Endothelial cell (in vitro differentiated cells): ENCODE measurements around the gene VAMP1. TPM values are rescaled to one million over a fixed set of nuclear protein-coding genes. Genes with fewer than 3 reads are reported as not detected.
A peak's percentile ranks its signal among the peaks of the same experiment; 100 is the strongest.
"Not testable (repeated sequence)": the region's sequence is repeated elsewhere in the genome, so short reads cannot be mapped to it uniquely, and the experiment has no call there.

Source experiments
- DNase-seq: peaks from one replicate; pipeline ENCODE4 v3.0.0; 2021; ENCODE audit warnings: low spot score
- H3K27ac Mint-ChIP-seq: one replicate; pipeline ENCODE4 v1.8.0; 2021; ENCODE audit warnings: mixed read lengths, inconsistent platforms; ENCODE audit not compliant: unreplicated experiment
- H3K27me3 Mint-ChIP-seq: one replicate; pipeline ENCODE4 v1.8.0; 2021; ENCODE audit warnings: mild to moderate bottlenecking, moderate library complexity, mixed read lengths, inconsistent platforms; ENCODE audit not compliant: unreplicated experiment
- H3K36me3 Mint-ChIP-seq: one replicate; pipeline ENCODE4 v1.8.0; 2021; ENCODE audit warnings: mild to moderate bottlenecking, low read depth, mixed read lengths, inconsistent platforms; ENCODE audit not compliant: unreplicated experiment
- H3K4me1 Mint-ChIP-seq: one replicate; pipeline ENCODE4 v1.8.0; 2021; ENCODE audit warnings: mild to moderate bottlenecking, mixed read lengths, inconsistent platforms; ENCODE audit not compliant: unreplicated experiment
- H3K4me3 Mint-ChIP-seq: one replicate; pipeline ENCODE4 v1.8.0; 2021; ENCODE audit warnings: mild to moderate bottlenecking, mixed read lengths, inconsistent platforms; ENCODE audit not compliant: unreplicated experiment
- H3K9me3 Mint-ChIP-seq: one replicate; pipeline ENCODE4 v1.8.0; 2021; ENCODE audit warnings: mixed read lengths, inconsistent platforms; ENCODE audit not compliant: unreplicated experiment
- total RNA-seq: library from RNA; stranded (reverse); fragmentation: NEBNext Ultra II Directional; extraction: Animal tissue kit (Norgen Biotek cat#: 25700); gene quantifications from one replicate; pipeline ENCODE4 v1.2.1, GENCODE V29; 2021; ENCODE audit not compliant: unreplicated experiment
- TF ChIP-seq, protein P1 (sequence below): fragments of 200-600 bp; sonication (generic); IDR thresholded peaks from one replicate; pipeline ENCODE4 v1.5.0; 2021; ENCODE audit warnings: antibody characterized with exemption; ENCODE audit not compliant: unreplicated experiment

VAMP1 gene
- total RNA-seq, 1 donor from 2014 or later = 5.5 TPM

DNA sequence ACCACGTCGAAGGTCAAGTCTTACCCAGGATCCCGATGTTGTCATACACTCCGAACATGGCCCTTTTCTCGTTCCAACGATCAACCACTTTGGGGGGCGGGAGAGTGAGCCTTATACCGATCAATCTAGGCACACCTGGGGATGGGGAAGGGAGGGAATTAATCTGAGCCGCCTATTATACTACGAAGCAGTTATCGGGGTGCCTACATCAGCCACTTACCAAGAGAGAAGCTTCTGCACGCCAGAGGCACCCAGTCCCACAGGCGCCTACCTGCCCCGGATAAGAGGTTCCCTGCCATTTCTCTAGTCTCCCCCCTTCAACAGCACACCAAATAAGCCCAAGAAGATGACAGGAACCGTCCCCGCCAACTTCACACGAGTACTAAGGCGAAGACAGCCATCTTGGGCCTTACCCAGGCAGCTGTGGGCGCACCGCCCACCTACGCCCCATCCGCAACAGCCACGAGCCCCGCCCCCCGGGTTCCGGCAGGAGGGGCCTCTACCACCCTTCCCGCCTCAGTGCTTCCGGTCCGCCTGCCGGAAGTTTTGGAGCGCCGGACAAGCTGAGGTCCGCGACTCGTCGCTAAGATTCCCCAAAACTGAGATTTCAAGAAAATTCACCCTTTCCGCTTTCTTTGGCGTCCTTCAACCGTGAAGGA, 22.5 kb upstream of the VAMP1 start, which contains the start of gene MRPL51:
MRPL51 (minus strand) TSS at position 425 of the 659 bp plus-strand sequence; CDS start at position 299, 126 bp downstream.
- Mint-ChIP-seq H3K27ac (peak within 1 kb of the TSS; percentile 100), H3K27me3 (peaks cover 7% of the 10 kb centered on the region), H3K4me3 (peak within 1 kb of the TSS; percentile 99), H3K4me1 (peaks cover 20% of the 10 kb centered on the region), H3K9me3 (no peaks in the 10 kb centered on the region), H3K36me3 (no peaks in the 10 kb centered on the region)
- TF ChIP-seq, protein P1, sequence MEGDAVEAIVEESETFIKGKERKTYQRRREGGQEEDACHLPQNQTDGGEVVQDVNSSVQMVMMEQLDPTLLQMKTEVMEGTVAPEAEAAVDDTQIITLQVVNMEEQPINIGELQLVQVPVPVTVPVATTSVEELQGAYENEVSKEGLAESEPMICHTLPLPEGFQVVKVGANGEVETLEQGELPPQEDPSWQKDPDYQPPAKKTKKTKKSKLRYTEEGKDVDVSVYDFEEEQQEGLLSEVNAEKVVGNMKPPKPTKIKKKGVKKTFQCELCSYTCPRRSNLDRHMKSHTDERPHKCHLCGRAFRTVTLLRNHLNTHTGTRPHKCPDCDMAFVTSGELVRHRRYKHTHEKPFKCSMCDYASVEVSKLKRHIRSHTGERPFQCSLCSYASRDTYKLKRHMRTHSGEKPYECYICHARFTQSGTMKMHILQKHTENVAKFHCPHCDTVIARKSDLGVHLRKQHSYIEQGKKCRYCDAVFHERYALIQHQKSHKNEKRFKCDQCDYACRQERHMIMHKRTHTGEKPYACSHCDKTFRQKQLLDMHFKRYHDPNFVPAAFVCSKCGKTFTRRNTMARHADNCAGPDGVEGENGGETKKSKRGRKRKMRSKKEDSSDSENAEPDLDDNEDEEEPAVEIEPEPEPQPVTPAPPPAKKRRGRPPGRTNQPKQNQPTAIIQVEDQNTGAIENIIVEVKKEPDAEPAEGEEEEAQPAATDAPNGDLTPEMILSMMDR = no peak
- DNase-seq = peak; percentile 92

DNA sequence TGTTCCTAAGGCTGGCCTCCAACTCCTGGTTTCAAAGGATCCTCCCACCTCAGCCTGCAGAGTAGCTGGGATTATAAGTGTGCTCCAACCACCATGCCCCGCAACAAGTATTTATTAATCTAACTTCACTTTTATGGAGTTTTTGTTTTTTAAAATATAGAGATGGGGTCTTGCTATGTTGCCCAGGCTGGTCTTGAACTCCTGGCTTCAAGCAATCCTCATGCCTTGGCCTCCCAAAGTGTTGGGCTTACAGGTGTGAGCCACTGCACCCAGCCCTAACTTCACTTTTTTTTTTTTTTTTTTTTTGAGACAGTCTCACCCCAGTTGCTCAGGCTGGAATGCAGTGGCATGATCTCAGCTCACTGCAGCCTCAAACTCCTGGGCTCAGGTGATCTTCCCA, 20.2 kb upstream of the VAMP1 start:
- H3K9me3 Mint-ChIP-seq, H3K4me3 Mint-ChIP-seq, H3K27me3 Mint-ChIP-seq, H3K27ac Mint-ChIP-seq, H3K36me3 Mint-ChIP-seq, DNase-seq: not testable (repeated sequence)
- H3K4me1 Mint-ChIP-seq = peaks cover 16% of the 10 kb centered on the region

DNA sequence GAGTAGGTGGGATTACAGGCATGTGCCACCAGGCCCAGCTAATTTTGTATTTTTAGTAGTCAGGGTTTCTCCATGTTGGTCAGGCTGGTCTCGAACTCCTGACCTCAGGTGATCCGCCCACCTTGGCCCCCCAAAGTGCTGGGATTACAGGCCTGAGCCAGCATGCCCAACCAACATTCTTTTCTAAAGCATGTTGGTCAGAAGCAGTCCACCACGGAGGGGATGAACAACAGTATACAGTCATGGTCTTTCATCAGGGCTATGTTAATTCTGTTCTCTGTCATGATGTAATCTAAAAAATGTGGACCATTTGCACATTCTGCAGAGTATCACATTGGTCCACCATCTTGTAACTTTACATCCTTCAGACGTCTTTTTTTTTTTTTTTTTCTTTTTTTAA, 19.0 kb upstream of the VAMP1 start:
- TF ChIP-seq, protein P1 = no peak
- Mint-ChIP-seq H3K4me3 (no peak overlapping the region), H3K36me3 (no peaks in the 10 kb centered on the region), H3K27ac (no peak overlapping the region), H3K27me3 (peaks cover 7% of the 10 kb centered on the region), H3K4me1 (peaks cover 12% of the 10 kb centered on the region), H3K9me3 (no peaks in the 10 kb centered on the region)
- DNase-seq = no peak

DNA sequence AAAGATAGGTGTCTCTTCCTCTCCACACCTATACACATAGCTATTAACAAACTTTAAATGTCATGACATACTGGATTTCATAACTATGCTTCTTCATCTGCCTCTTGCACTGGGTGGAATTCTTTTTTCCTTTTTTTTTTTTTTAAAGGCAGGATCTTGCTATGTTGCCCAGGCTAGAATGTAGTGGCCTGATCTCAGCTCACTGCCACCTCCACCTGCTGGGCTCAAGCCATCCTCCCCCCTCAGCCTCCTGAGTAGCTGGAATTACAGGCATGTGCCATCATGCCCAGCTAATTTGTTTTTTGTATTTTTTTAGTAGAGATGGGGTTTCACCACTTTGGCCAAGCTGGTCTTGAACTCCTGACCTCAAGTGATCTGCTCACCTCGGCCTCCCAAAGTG, 17.8 kb upstream of the VAMP1 start:
- Mint-ChIP-seq H3K4me3 (peak overlapping the region; percentile 2), H3K27ac (no peak overlapping the region), H3K9me3 (no peaks in the 10 kb centered on the region), H3K27me3 (peaks cover 4% of the 10 kb centered on the region), H3K4me1 (peaks cover 9% of the 10 kb centered on the region), H3K36me3 (no peaks in the 10 kb centered on the region)
- TF ChIP-seq, protein P1 = no peak
- DNase-seq = no peak

DNA sequence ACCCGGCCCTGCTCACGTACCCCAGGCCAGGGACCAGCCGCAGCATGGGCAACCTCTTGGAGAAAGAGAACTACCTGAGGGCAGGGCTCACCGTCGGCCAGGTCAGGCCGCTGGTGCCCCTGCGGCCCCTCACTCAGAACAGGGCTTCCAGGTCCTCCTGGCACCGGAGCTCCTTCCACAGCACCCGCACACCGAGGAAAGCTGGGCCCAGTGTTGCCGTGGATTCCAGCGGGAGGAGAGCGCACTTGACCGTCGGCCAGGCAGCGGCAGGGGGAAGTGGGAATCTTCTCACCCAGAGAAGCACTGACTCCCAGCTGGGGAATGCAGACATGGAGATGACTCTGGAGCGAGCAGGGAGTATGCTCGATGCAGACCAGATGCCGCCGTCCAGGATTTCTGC, 7.9 kb upstream of the VAMP1 start:
- TF ChIP-seq, protein P1 = no peak
- H3K27ac Mint-ChIP-seq = no peak overlapping the region
- peaks cover 3% of the 10 kb centered on the region for H3K27me3 Mint-ChIP-seq
- DNase-seq = no peak
- no peaks in the 10 kb centered on the region for H3K4me1 Mint-ChIP-seq
- no peak overlapping the region for H3K4me3 Mint-ChIP-seq
- H3K9me3 Mint-ChIP-seq = no peaks in the 10 kb centered on the region
- peaks cover 5% of the 10 kb centered on the region for H3K36me3 Mint-ChIP-seq

DNA sequence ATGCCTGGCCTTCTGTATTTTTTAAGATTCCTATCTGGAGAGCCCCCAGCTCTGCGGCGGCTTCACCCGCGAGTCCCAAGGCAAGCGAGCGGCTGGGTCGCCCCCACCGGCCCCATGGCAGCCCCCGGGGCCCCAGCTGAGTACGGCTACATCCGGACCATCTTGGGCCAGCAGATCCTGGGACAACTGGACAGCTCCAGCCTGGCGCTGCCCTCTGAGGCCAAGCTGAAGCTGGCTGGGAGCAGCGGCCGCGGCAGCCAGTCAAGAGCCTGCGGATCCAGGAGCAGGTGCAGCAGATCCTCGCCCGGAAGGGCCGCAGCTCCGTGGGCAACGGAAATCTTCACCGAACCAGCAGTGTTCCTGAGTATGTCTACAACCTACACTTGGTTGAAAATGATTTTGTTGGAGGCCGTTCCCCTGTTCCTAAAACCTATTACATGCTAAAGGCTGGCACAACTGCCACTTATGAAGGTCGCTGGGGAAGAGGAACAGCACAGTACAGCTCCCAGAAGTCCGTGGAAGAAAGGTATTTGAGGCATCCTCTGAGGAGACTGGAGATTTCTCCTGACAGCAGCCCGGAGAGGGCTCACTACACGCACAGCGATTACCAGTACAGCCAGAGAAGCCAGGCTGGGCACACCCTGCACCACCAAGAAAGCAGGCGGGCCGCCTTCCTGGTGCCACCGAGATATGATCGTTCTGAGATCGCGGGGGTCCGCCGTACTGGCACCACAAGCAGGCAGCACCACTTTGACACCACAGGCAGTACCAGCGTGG, 7.3 kb upstream of the VAMP1 start:
- not testable (repeated sequence) for H3K27ac Mint-ChIP-seq, H3K27me3 Mint-ChIP-seq, H3K36me3 Mint-ChIP-seq, H3K4me3 Mint-ChIP-seq, H3K9me3 Mint-ChIP-seq, DNase-seq, H3K4me1 Mint-ChIP-seq
